GM12891 (cell line): ENCODE data around the gene SEZ6L2.

Experiments used
- DNase-seq: peaks from one replicate; pipeline ENCODE4 v3.0.0; 2011; ENCODE audit warnings: low spot score; ENCODE audit not compliant: insufficient read length
- FAIRE-seq: peaks from 2 replicates; lab custom pipeline; 2011; peaks lifted over from hg19 to GRCh38; lab: Jason Lieb, UNC
- PAX5 ChIP-seq: IDR thresholded peaks from 2 replicates; pipeline ENCODE4 v1.6.1; 2011; ENCODE audit warnings: low read length, moderate library complexity, mild to moderate bottlenecking; ENCODE audit not compliant: insufficient read depth, severe bottlenecking
- POLR2A ChIP-seq: IDR thresholded peaks from 2 replicates; pipeline ENCODE4 v1.6.1; 2011; ENCODE audit warnings: low read depth, low read length, control low read depth
- POLR2AphosphoS5 ChIP-seq: IDR thresholded peaks from 2 replicates; pipeline ENCODE4 v1.6.1; 2011; ENCODE audit warnings: low read depth, low read length, control low read depth
- POU2F2 ChIP-seq: IDR thresholded peaks from 2 replicates; pipeline ENCODE4 v1.6.1; 2011; ENCODE audit warnings: low read depth, mild to moderate bottlenecking, control low read depth, low read length, moderate library complexity
- SPI1 ChIP-seq: IDR thresholded peaks from 2 replicates; pipeline ENCODE4 v1.6.1; 2011; ENCODE audit warnings: low read depth, low read length, control low read depth
- TAF1 ChIP-seq: IDR thresholded peaks from 2 replicates; pipeline ENCODE4 v1.6.1; 2011; ENCODE audit warnings: low read depth, low read length, control low read depth

Gene SEZ6L2

GRCh38 chr16:29901607-29901945 is 2.2 kb upstream of the SEZ6L2 start:
- TF ChIP-seq POU2F2 (no peak), SPI1 (no peak), POLR2A (no peak), PAX5 (no peak), POLR2AphosphoS5 (no peak)
- DNase-seq (no peak), FAIRE-seq (no peak)

- DNase-seq (no peak), FAIRE-seq (no peak)
- TF ChIP-seq POLR2A (no peak), SPI1 (no peak), POU2F2 (no peak), POLR2AphosphoS5 (no peak), TAF1 (no peak), PAX5 (no peak)
These were observed 1.7 kb upstream of the SEZ6L2 start for GRCh38 chr16:29900888-29901606.

- peak; percentile 91 for DNase-seq
- TF ChIP-seq PAX5 = no peak
- TF ChIP-seq TAF1 = no peak
- TF ChIP-seq POLR2A = no peak
- TF ChIP-seq POLR2AphosphoS5 = no peak
- no peak for TF ChIP-seq SPI1
- TF ChIP-seq POU2F2 = no peak
- peak; percentile 87 for FAIRE-seq
These were observed 945 bp upstream of the SEZ6L2 start, which contains the start of gene ASPHD1 for GRCh38 chr16:29900102-29900887. Gene ASPHD1, plus strand, starts transcription at chr16:29900488. Its CDS starts 484 bp downstream, at chr16:29900972.

GRCh38 chr16:29898804-29899515 is 390 bp downstream of the SEZ6L2 start:
- TF ChIP-seq POLR2A (no peak), POLR2AphosphoS5 (no peak), TAF1 (no peak), SPI1 (no peak), PAX5 (no peak), POU2F2 (no peak)
- no peak for FAIRE-seq
- no peak for DNase-seq

- FAIRE-seq (no peak), DNase-seq (no peak)
- TF ChIP-seq POLR2AphosphoS5 = no peak
- no peak for TF ChIP-seq SPI1
- TF ChIP-seq TAF1 = no peak
- TF ChIP-seq PAX5 = no peak
- no peak for TF ChIP-seq POU2F2
- no peak for TF ChIP-seq POLR2A
These were observed 1.1 kb downstream of the SEZ6L2 start for GRCh38 chr16:29898135-29898803.

GRCh38 chr16:29897333-29897732 is 2.0 kb downstream of the SEZ6L2 start:
- no peak for TF ChIP-seq POLR2A
- TF ChIP-seq SPI1 = no peak
- no peak for TF ChIP-seq POU2F2
- no peak for TF ChIP-seq PAX5
- no peak for TF ChIP-seq TAF1
- no peak for TF ChIP-seq POLR2AphosphoS5
- FAIRE-seq (no peak), DNase-seq (no peak)

- TF ChIP-seq POU2F2 (no peak), POLR2A (no peak), POLR2AphosphoS5 (no peak), SPI1 (no peak), TAF1 (no peak), PAX5 (no peak)
- DNase-seq (no peak), FAIRE-seq (no peak)
These were observed 2.5 kb downstream of the SEZ6L2 start for GRCh38 chr16:29896841-29897240.

GRCh38 chr16:29894352-29894751 is 5.0 kb downstream of the SEZ6L2 start:
- TF ChIP-seq SPI1 = no peak
- no peak for TF ChIP-seq POLR2AphosphoS5
- no peak for TF ChIP-seq POU2F2
- no peak for TF ChIP-seq PAX5
- no peak for TF ChIP-seq POLR2A
- TF ChIP-seq TAF1 = no peak
- FAIRE-seq (no peak), DNase-seq (no peak)

- FAIRE-seq (no peak), DNase-seq (no peak)
- TF ChIP-seq SPI1 = no peak
- TF ChIP-seq POLR2AphosphoS5 = no peak
- TF ChIP-seq POU2F2 = no peak
- no peak for TF ChIP-seq TAF1
- no peak for TF ChIP-seq PAX5
- TF ChIP-seq POLR2A = no peak
These were observed 5.8 kb downstream of the SEZ6L2 start for GRCh38 chr16:29893553-29893952.
